Tibial nerve (tissue), 4 donors: Measurements from ENCODE around the gene GRHPR. TPM values are rescaled to one million over a fixed set of nuclear protein-coding genes. Genes with fewer than 3 reads are reported as not detected.

Experiments used
- DNase-seq, 2 donors: peaks; one replicate each; pipeline ENCODE4 v3.0.0-alpha.2; 2019; ENCODE audit warnings: low spot score in 2 of 2
- H3K27ac ChIP-seq, 4 donors: fragments of 200-600 bp; sonication (generic) in 3 of 4; one replicate each; pipeline ENCODE4 v1.5.1; 2017 to 2019; ENCODE audit warnings: mild to moderate bottlenecking in 1 of 4
- H3K27me3 ChIP-seq, 2 donors: fragments of 200-600 bp; sonication (generic) in 1 of 2; one replicate each; pipeline versions ENCODE4 v1.5.1 to v1.6.0; 2017 to 2019
- H3K36me3 ChIP-seq, 3 donors: fragments of 200-600 bp; sonication (generic); one replicate each; pipeline ENCODE4 v1.5.1; 2018 to 2019
- H3K4me1 ChIP-seq, 4 donors: fragments of 200-600 bp; sonication (generic) in 3 of 4; one replicate each; pipeline ENCODE4 v1.5.1; 2017 to 2019
- H3K4me3 ChIP-seq, 4 donors: fragments of 200-600 bp; sonication (generic) in 3 of 4; one replicate each; pipeline ENCODE4 v1.5.1; 2017 to 2019; ENCODE audit warnings: mild to moderate bottlenecking in 1 of 4, moderate library complexity in 1 of 4
- H3K9me3 ChIP-seq, 4 donors: fragments of 200-600 bp; sonication (generic) in 3 of 4; one replicate each; pipeline ENCODE4 v1.5.1; 2017 to 2019
- CTCF ChIP-seq, 5 experiments: fragments of 200-600 bp in 3 of 5; fragments of 450-650 bp in 2 of 5; sonication (generic) in 3 of 5; IDR thresholded peaks; one replicate each; pipeline ENCODE4 v1.5.1; 2016 to 2019; ENCODE audit warnings: antibody characterized with exemption in 5 of 5, mild to moderate bottlenecking in 3 of 5, moderate library complexity in 2 of 5
- EP300 ChIP-seq, 2 donors: sonication (generic); formaldehyde crosslinking; IDR thresholded peaks; one replicate each; pipeline ENCODE4 v1.6.1; 2017; ENCODE audit warnings: antibody characterized with exemption in 2 of 2, mild to moderate bottlenecking in 1 of 2
- POLR2A ChIP-seq, 2 donors: fragments of 450-650 bp; IDR thresholded peaks; one replicate each; pipeline ENCODE4 v1.6.1; 2017; ENCODE audit warnings: antibody characterized with exemption in 2 of 2, mild to moderate bottlenecking in 2 of 2, moderate library complexity in 2 of 2
- WGBS, 2 donors: methylation state at CpG; one replicate each; pipeline ENCODE4 v1.1.5; 2018; 5-methylcytosine and 5-hydroxymethylcytosine counted together
- total RNA-seq, 4 donors: library from RNA; depleted of rRNA; stranded (reverse); fragments of >200 nt; gene quantifications; one replicate each; pipeline ENCODE4 v1.1.0, GENCODE V29; 2016

GRHPR gene
- total RNA-seq, 4 donors from 2014 or later, result 175 to 250 (median 200) TPM

GRCh38 chr9:37406603-37407401 lies 15.7 kb upstream of the GRHPR start:
- DNase-seq, result no peak
- Histone ChIP-seq H3K4me1 (no peaks in the 10 kb centered on the region), H3K4me3 (no peak overlapping the region), H3K36me3 (no peaks in the 10 kb centered on the region), H3K27ac (no peak overlapping the region), H3K9me3 (no peaks in the 10 kb centered on the region), H3K27me3 (no peaks in the 10 kb centered on the region)
- 91 to 93% methylated on average over 11 of the region's 11 CpGs for WGBS, 2 donors
- no peak for TF ChIP-seq CTCF (IDR thresholded peaks at IDR 0.05)
- TF ChIP-seq POLR2A (IDR thresholded peaks at IDR 0.05), result no peak
- TF ChIP-seq EP300 (IDR thresholded peaks at IDR 0.05), result no peak

- Histone ChIP-seq H3K27ac (no peak overlapping the region), H3K36me3 (no peaks in the 10 kb centered on the region), H3K27me3 (no peaks in the 10 kb centered on the region), H3K9me3 (no peaks in the 10 kb centered on the region), H3K4me1 (no peaks in the 10 kb centered on the region), H3K4me3 (no peak overlapping the region)
- DNase-seq, result no peak
- TF ChIP-seq CTCF (IDR thresholded peaks at IDR 0.05), result no peak
- TF ChIP-seq EP300 (IDR thresholded peaks at IDR 0.05), result no peak
- TF ChIP-seq POLR2A (IDR thresholded peaks at IDR 0.05), result no peak
- 61 to 62% methylated on average over 2 of the region's 2 CpGs for WGBS, 2 donors
Observed at GRCh38 chr9:37407468-37407867, 15.0 kb upstream of the GRHPR start.

GRCh38 chr9:37408933-37409710 lies 13.4 kb upstream of the GRHPR start:
- H3K27ac ChIP-seq, result no peak overlapping the region
- DNase-seq, result no peak
- no peaks in the 10 kb centered on the region for H3K4me1 ChIP-seq
- TF ChIP-seq EP300 (IDR thresholded peaks at IDR 0.05) (no peak), POLR2A (IDR thresholded peaks at IDR 0.05) (no peak), CTCF (IDR thresholded peaks at IDR 0.05) (no peak)
- H3K27me3 ChIP-seq, result no peaks in the 10 kb centered on the region
- no peaks in the 10 kb centered on the region for H3K36me3 ChIP-seq
- H3K9me3 ChIP-seq, result no peaks in the 10 kb centered on the region
- WGBS, 2 donors, result 74 to 82% methylated on average over 21 to 22 of the region's 22 CpGs
- no peak overlapping the region for H3K4me3 ChIP-seq

- Histone ChIP-seq H3K4me1 (peaks cover 0 to 11% (median 4%) of the 10 kb centered on the region in 4 donors), H3K27me3 (no peaks in the 10 kb centered on the region), H3K27ac (no peak overlapping the region), H3K36me3 (no peaks in the 10 kb centered on the region), H3K4me3 (no peak overlapping the region), H3K9me3 (no peaks in the 10 kb centered on the region)
- no peak for DNase-seq
- TF ChIP-seq POLR2A (IDR thresholded peaks at IDR 0.05) (no peak), EP300 (IDR thresholded peaks at IDR 0.05) (no peak), CTCF (IDR thresholded peaks at IDR 0.05) (no peak)
- 87 to 88% methylated on average over 9 of the region's 9 CpGs for WGBS, 2 donors
Observed at GRCh38 chr9:37410354-37410861, 12.1 kb upstream of the GRHPR start.
